A549 treated with DMSO at 1 μM for 4 hours (cell line): Measurements from ENCODE around the gene NADSYN1. TPM values are rescaled to one million over a fixed set of nuclear protein-coding genes. Genes with fewer than 3 reads are reported as not detected.

ENCODE experiments used
- total RNA-seq: library from RNA; stranded (reverse); fragments of 200-300 nt; extraction: Qiagen RNA extraction; gene quantifications from 5 replicates; pipeline ENCODE4 v1.2.3, GENCODE V29; 2022; ENCODE audit warnings: low read depth

Gene NADSYN1
- 42.8 to 49.8 TPM (median 46.8 TPM) in 5 replicates for total RNA-seq

GRCh38 chr11:71453037-71453917 lies at the start of gene NADSYN1:
Gene NADSYN1 (plus strand): TSS chr11:71453203. CDS start chr11:71453297, 94 bp downstream.

GRCh38 chr11:71448257-71449171 lies 4.5 kb upstream of the NADSYN1 start, which contains the start of gene DHCR7:
Gene DHCR7 (minus strand): TSS chr11:71448393. CDS start chr11:71444952, 3,441 bp downstream.

GRCh38 chr11:71526796-71527575 lies 74.0 kb downstream of the NADSYN1 start, which contains the start of gene KRTAP5-7:
Gene KRTAP5-7 (plus strand): TSS chr11:71527267. CDS start chr11:71527301, 34 bp downstream.

GRCh38 chr11:71537977-71538665 lies 85.1 kb downstream of the NADSYN1 start, which contains the start of gene KRTAP5-8:
Gene KRTAP5-8 (plus strand): TSS chr11:71538025. CDS start chr11:71538056, 31 bp downstream.

GRCh38 chr11:71548120-71548519 lies 95.1 kb downstream of the NADSYN1 start, which contains the start of gene KRTAP5-9:
Gene KRTAP5-9 (plus strand): TSS chr11:71548420. CDS start chr11:71548658, 238 bp downstream.

Other genes with a start within 250 kb of the NADSYN1 start
- gene SHANK2, start 200.6 kb upstream of the NADSYN1 start, total RNA-seq: 7.1 to 11.1 TPM (median 8.2 TPM) in 5 replicates
- gene DHCR7, start 4.8 kb upstream of the NADSYN1 start, total RNA-seq: 51.5 to 54.3 TPM (median 53.4 TPM) in 5 replicates
- gene KRTAP5-7, start 74.1 kb downstream of the NADSYN1 start, total RNA-seq: not detected in 5 replicates
- gene KRTAP5-8, start 84.8 kb downstream of the NADSYN1 start, total RNA-seq: not detected in 5 replicates
- gene KRTAP5-9, start 95.2 kb downstream of the NADSYN1 start, total RNA-seq: not detected in 5 replicates
- gene KRTAP5-10, start 112.4 kb downstream of the NADSYN1 start, total RNA-seq: not detected in 5 replicates
- gene KRTAP5-11, start 129.7 kb downstream of the NADSYN1 start, total RNA-seq: not detected in 5 replicates